Fibroblast of the aortic adventitia (primary cell): Measurements from ENCODE around the gene MUC2. TPM values are rescaled to one million over a fixed set of nuclear protein-coding genes. Genes with fewer than 3 reads are reported as not detected.

Experiments used
- DNase-seq: peaks from one replicate; pipeline ENCODE4 v3.0.0-alpha.2; 2010; ENCODE audit warnings: low read depth
- H3K4me3 ChIP-seq: 2 replicates; pipeline ENCODE4 v1.5.1; 2011; ENCODE audit warnings: low read depth, mild to moderate bottlenecking, control low read depth, low read length, moderate library complexity
- CTCF ChIP-seq: IDR thresholded peaks from 2 replicates; pipeline ENCODE4 v1.5.1; 2011; ENCODE audit warnings: mild to moderate bottlenecking, low read length, control low read depth, inconsistent platforms; ENCODE audit not compliant: insufficient read depth
- total RNA-seq: library from RNA; depleted of rRNA; stranded (reverse); fragments of >200 nt; gene quantifications from 2 replicates; pipeline ENCODE4 v1.2.3, GENCODE V29; 2012; ENCODE audit warnings: low replicate concordance

Gene MUC2
- not detected in 2 replicates for total RNA-seq

GRCh38 chr11:1074244-1075221 lies at the start of gene MUC2:
TSS of gene MUC2 (plus strand) at chr11:1074874.
- DNase-seq = no peak
- no peak within 1 kb of the TSS for H3K4me3 ChIP-seq
- no peak for TF ChIP-seq CTCF

DNA sequence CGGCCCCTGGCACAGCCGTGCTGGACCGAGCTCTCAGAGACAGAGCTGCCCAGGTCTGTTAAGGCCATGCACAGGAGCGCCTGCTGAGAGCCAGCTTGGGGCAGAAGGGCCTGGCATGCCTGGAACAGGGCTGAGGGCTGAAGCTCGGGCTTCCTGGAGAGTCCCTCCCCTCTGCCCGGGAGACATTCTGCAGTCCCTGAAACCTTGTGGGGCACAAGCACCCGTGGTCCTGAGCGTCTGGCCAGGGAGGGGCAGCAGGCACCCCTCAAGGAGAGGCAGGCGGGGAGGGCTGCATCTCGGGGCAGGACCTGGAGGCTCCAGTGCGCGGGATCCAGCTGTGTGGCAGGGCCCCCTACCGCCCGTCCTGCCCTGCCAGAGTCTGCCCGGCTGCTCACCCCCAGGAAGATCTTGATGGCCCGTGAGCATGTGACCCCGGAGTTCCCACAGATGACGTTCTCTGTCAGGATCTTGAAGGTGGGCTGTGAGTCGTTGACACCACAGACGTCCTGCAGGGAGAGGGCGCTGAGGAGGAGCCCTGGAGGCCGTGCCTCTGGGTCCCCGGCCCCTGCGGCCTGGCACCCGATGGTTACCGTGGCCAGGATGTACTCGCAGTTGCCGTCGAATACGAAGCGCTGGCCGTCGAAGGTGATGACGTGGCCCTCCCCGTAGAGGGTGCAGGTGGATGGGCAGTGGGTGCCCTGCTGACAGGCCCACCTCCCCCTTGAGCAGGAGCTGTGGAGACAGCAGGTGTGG lies 49.1 kb upstream of the MUC2 start:
- TF ChIP-seq CTCF = no peak

GRCh38 chr11:1026163-1026450 lies 48.6 kb upstream of the MUC2 start:
- H3K4me3 ChIP-seq = no peak overlapping the region
- DNase-seq = no peak
- TF ChIP-seq CTCF = no peak

More for the DNA sequence above, 49.1 kb upstream of the MUC2 start:
- no peak overlapping the region for H3K4me3 ChIP-seq
- DNase-seq = no peak

- TF ChIP-seq CTCF = no peak
- H3K4me3 ChIP-seq = no peak overlapping the region
- no peak for DNase-seq
Observed at GRCh38 chr11:1026641-1027482, 47.8 kb upstream of the MUC2 start.

GRCh38 chr11:1027483-1028290 lies 47.0 kb upstream of the MUC2 start:
- TF ChIP-seq CTCF = no peak
- no peak overlapping the region for H3K4me3 ChIP-seq
- DNase-seq = no peak

DNA sequence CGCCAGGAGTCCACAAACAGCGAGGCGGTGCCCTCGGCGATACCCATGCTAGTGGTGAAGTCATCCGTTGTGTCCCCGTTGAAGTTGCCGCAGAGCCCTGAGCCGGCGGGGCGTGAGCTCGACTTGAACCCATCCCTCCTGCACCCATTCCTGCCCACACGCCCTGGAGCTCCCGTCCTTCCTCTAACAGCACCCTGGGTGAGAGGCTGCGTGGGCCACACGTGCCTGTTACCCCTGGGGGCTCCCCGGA lies 46.5 kb upstream of the MUC2 start:
- no peak overlapping the region for H3K4me3 ChIP-seq
- TF ChIP-seq CTCF = no peak
- no peak for DNase-seq
